ENCODE results near the gene ATXN2.
A peak's percentile ranks its signal among the peaks of the same experiment; 100 is the strongest.

Gene ATXN2

GRCh38 chr12:111445726-111446581 lies 153.2 kb downstream of the ATXN2 start:
- no peak for TF ChIP-seq CTCF (IDR thresholded peaks at IDR 0.05; ENCODE audit: control insufficient read depth, extremely low read depth, insufficient read depth)
- DNase-seq (ENCODE audit: low read depth) = peak; percentile 59
- peak overlapping the region; percentile 19; the same call in 1 of the 2 replicates for H3K4me3 ChIP-seq (ENCODE audit: low read depth, low read length)

- TF ChIP-seq CTCF (IDR thresholded peaks at IDR 0.05; ENCODE audit: control insufficient read depth, extremely low read depth, insufficient read depth) = no peak
- peak overlapping the region; percentile 19; the same call in 1 of the 2 replicates for H3K4me3 ChIP-seq (ENCODE audit: low read depth, low read length)
- no peak for DNase-seq (ENCODE audit: low read depth)
Observed at GRCh38 chr12:111444925-111445725, 154.0 kb downstream of the ATXN2 start.

GRCh38 chr12:111444314-111444924 lies 154.7 kb downstream of the ATXN2 start:
- no peak for DNase-seq (ENCODE audit: low read depth)
- no peak for TF ChIP-seq CTCF (IDR thresholded peaks at IDR 0.05; ENCODE audit: control insufficient read depth, extremely low read depth, insufficient read depth)
- no peak overlapping the region for H3K4me3 ChIP-seq (ENCODE audit: low read depth, low read length)

GRCh38 chr12:111443586-111443985 lies 155.5 kb downstream of the ATXN2 start:
- no peak overlapping the region for H3K4me3 ChIP-seq (ENCODE audit: low read depth, low read length)
- no peak for TF ChIP-seq CTCF (IDR thresholded peaks at IDR 0.05; ENCODE audit: control insufficient read depth, extremely low read depth, insufficient read depth)
- DNase-seq (ENCODE audit: low read depth) = no peak

GRCh38 chr12:111443086-111443485 lies 156.0 kb downstream of the ATXN2 start:
- TF ChIP-seq CTCF (IDR thresholded peaks at IDR 0.05; ENCODE audit: control insufficient read depth, extremely low read depth, insufficient read depth) = no peak
- DNase-seq (ENCODE audit: low read depth) = no peak
- H3K4me3 ChIP-seq (ENCODE audit: low read depth, low read length) = no peak overlapping the region

GRCh38 chr12:111442301-111443045 lies 156.6 kb downstream of the ATXN2 start:
- no peak overlapping the region for H3K4me3 ChIP-seq (ENCODE audit: low read depth, low read length)
- DNase-seq (ENCODE audit: low read depth) = no peak
- TF ChIP-seq CTCF (IDR thresholded peaks at IDR 0.05; ENCODE audit: control insufficient read depth, extremely low read depth, insufficient read depth) = no peak

Measured in LNCaP clone FGC (cell line).